Hepatocyte (in vitro differentiated cells): ENCODE measurements around the gene TWSG1.

Source experiments
- CTCF ChIP-seq: fragments of 200-600 bp; sonication (generic); IDR thresholded peaks from 2 replicates; pipeline ENCODE4 v1.5.1; 2016; ENCODE audit warnings: antibody characterized with exemption, mild to moderate bottlenecking; ENCODE audit not compliant: poor library complexity
- EZH2 ChIP-seq: fragments of 200-600 bp; sonication (generic); IDR thresholded peaks from 2 replicates; pipeline ENCODE4 v1.6.1; 2016; ENCODE audit warnings: antibody characterized with exemption, mild to moderate bottlenecking, borderline replicate concordance
- EZH2phosphoT487 ChIP-seq: fragments of 200-600 bp; sonication (generic); IDR thresholded peaks from one replicate; pipeline ENCODE4 v1.6.1; 2018; ENCODE audit warnings: antibody characterized with exemption, mild to moderate bottlenecking, low read depth, moderate library complexity; ENCODE audit not compliant: unreplicated experiment, severe bottlenecking

DNA sequence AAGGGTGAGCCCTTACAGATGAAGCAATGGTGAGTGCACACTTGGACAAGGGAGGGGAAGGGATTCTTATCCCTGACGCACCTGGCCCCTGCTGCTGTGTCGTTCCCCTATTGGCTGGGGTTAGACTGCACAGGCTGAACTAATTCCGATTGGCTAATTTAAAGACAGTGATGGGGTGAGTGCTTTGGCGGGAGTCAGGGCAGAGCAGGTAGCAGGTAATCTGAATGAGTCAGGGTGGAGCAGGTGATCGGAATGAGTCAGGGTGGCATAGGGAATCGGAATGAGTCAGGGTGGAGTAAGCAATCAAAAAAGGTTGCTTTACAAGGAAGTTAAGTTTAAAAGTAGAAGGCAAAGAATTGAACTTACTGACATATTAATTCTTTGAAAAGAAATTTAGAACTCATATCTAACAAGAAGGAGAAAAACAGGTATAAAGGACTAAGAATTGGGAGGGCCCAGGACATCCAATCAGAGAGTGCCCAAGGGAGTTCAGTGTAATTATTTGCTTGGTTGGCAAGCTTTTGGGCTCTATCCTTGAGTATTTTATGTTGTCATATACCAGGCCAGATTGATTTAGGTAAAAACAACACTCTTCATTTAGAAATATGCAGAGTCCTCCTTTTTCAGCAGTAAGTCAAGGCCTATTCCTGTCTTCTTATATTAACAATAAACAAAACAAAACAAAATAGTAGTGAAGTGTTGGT is 88.4 kb downstream of the TWSG1 start:
- TF ChIP-seq EZH2, result no peak
- TF ChIP-seq CTCF, result no peak
- TF ChIP-seq EZH2phosphoT487, result no peak
